Activated CD4-positive, alpha-beta memory T cell treated with anti-CD3 and anti-CD28 coated beads for 36 hours (primary cell): Measurements from ENCODE around the gene PCDHA8. TPM values are rescaled to one million over a fixed set of nuclear protein-coding genes. Genes with fewer than 3 reads are reported as not detected.
"Not testable (repeated sequence)": the region's sequence is repeated elsewhere in the genome, so short reads cannot be mapped to it uniquely, and the experiment has no call there.

Source experiments
- CTCF ChIA-PET: fragments of 350-600 bp; sonication (Branson Sonifier 250); formaldehyde crosslinking; loops from one replicate; lab custom pipeline; 2021; ENCODE audit warnings: antibody characterized with exemption, inconsistent platforms; lab: Charles Lee
- POLR2A ChIA-PET: fragments of 350-600 bp; sonication (Branson Sonifier 250); formaldehyde crosslinking; loops from one replicate; lab custom pipeline; 2021; ENCODE audit warnings: antibody characterized with exemption; lab: Charles Lee
- DNase-seq: peaks from one replicate; pipeline ENCODE4 v3.0.0-alpha.2; 2020
- H3K27ac Mint-ChIP-seq: one replicate; pipeline ENCODE4 v1.8.0; 2021; ENCODE audit warnings: mixed read lengths
- H3K27me3 Mint-ChIP-seq: one replicate; pipeline ENCODE4 v1.8.0; 2021; ENCODE audit warnings: mixed read lengths
- H3K36me3 Mint-ChIP-seq: one replicate; pipeline ENCODE4 v1.8.0; 2021; ENCODE audit warnings: mixed read lengths
- H3K4me1 Mint-ChIP-seq: one replicate; pipeline ENCODE4 v1.8.0; 2021; ENCODE audit warnings: low read depth, mixed read lengths
- H3K4me3 Mint-ChIP-seq: one replicate; pipeline ENCODE4 v1.8.0; 2021; ENCODE audit warnings: mild to moderate bottlenecking, mixed read lengths
- H3K9me3 Mint-ChIP-seq: one replicate; pipeline ENCODE4 v1.8.0; 2021; ENCODE audit warnings: mixed read lengths
- intact Hi-C: fragments of 100-400 bp; cut with micrococcal nuclease; formaldehyde crosslinking; loops from one replicate; pipeline ENCODE4 v1.15.1; 2023
- total RNA-seq, 2 experiments: library from RNA; stranded (reverse); gene quantifications; one replicate each; pipeline ENCODE4 v1.2.3, GENCODE V29; 2021

The PCDHA8 gene
- total RNA-seq, result not detected

GRCh38 chr5:140840978-140841962 lies at the start of gene PCDHA8:
TSS of gene PCDHA8 (plus strand) at chr5:140841187. CDS start at chr5:140841322, 135 bp downstream.
- no peak for DNase-seq
- ChIA-PET CTCF (interaction anchor here (0.7 to 1.1 kb wide), 4 partner anchors 13 to 126 kb away, joined by 3 read pairs; partner anchors contain the start of gene PCDHA6), POLR2A (interaction anchor here (0.6 kb wide), 1 partner anchor 11 kb away, joined by 3 read pairs; no protein-coding TSS in a partner anchor)
- intact Hi-C loops, result no loop called here
- Mint-ChIP-seq H3K4me3 (no peak within 1 kb of the TSS), H3K36me3 (peaks cover 5% of the 10 kb centered on the region), H3K27me3 (peaks cover 6% of the 10 kb centered on the region), H3K4me1 (no peaks in the 10 kb centered on the region), H3K27ac (no peak within 1 kb of the TSS), H3K9me3 (peaks cover 18% of the 10 kb centered on the region)

- H3K9me3 Mint-ChIP-seq, result peaks cover 32% of the 10 kb centered on the region
- H3K4me1 Mint-ChIP-seq, result no peaks in the 10 kb centered on the region
- H3K4me3 Mint-ChIP-seq, result no peak within 1 kb of the TSS
- no peak within 1 kb of the TSS for H3K27ac Mint-ChIP-seq
- DNase-seq, result no peak
- peaks cover 29% of the 10 kb centered on the region for H3K27me3 Mint-ChIP-seq
- intact Hi-C loops, result loop anchor here (10.0 kb wide), 1 partner anchor 70 kb away; the partner anchor contains the start of gene PCDHA11
- peaks cover 9% of the 10 kb centered on the region for H3K36me3 Mint-ChIP-seq
- CTCF ChIA-PET, result no interaction called here
- POLR2A ChIA-PET, result no interaction called here
These were observed 46.3 kb upstream of the PCDHA8 start, which contains the start of gene PCDHA2 for GRCh38 chr5:140794595-140795258. TSS of gene PCDHA2 (plus strand) at chr5:140794852.

GRCh38 chr5:140795259-140795641 lies 45.7 kb upstream of the PCDHA8 start:
- H3K27ac Mint-ChIP-seq, result no peak overlapping the region
- intact Hi-C loops, result loop anchor here (10.0 kb wide), 1 partner anchor 70 kb away; the partner anchor contains the start of gene PCDHA11
- peaks cover 8% of the 10 kb centered on the region for H3K36me3 Mint-ChIP-seq
- ChIA-PET POLR2A (no interaction called here), CTCF (no interaction called here)
- H3K4me1 Mint-ChIP-seq, result no peaks in the 10 kb centered on the region
- H3K27me3 Mint-ChIP-seq, result peaks cover 31% of the 10 kb centered on the region
- no peak overlapping the region for H3K4me3 Mint-ChIP-seq
- H3K9me3 Mint-ChIP-seq, result peaks cover 33% of the 10 kb centered on the region
- no peak for DNase-seq

GRCh38 chr5:140796072-140796717 lies 44.8 kb upstream of the PCDHA8 start:
- H3K36me3 Mint-ChIP-seq, H3K27ac Mint-ChIP-seq, POLR2A ChIA-PET, DNase-seq, H3K4me3 Mint-ChIP-seq, H3K4me1 Mint-ChIP-seq, CTCF ChIA-PET: not testable (repeated sequence)
- peaks cover 32% of the 10 kb centered on the region for H3K27me3 Mint-ChIP-seq
- H3K9me3 Mint-ChIP-seq, result peaks cover 36% of the 10 kb centered on the region
- intact Hi-C loops, result loop anchor here (10.0 kb wide), 1 partner anchor 69 kb away; the partner anchor contains the start of gene PCDHA11

- CTCF ChIA-PET, result no interaction called here
- H3K36me3 Mint-ChIP-seq, result peaks cover 8% of the 10 kb centered on the region
- no peak overlapping the region for H3K27ac Mint-ChIP-seq
- H3K9me3 Mint-ChIP-seq, result peaks cover 41% of the 10 kb centered on the region
- POLR2A ChIA-PET, result no interaction called here
- no peaks in the 10 kb centered on the region for H3K4me1 Mint-ChIP-seq
- no peak overlapping the region for H3K4me3 Mint-ChIP-seq
- H3K27me3 Mint-ChIP-seq, result peaks cover 32% of the 10 kb centered on the region
- DNase-seq, result no peak
- intact Hi-C loops, result loop anchor here (10.0 kb wide), 1 partner anchor 68 kb away; the partner anchor contains the start of gene PCDHA11
These were observed 44.3 kb upstream of the PCDHA8 start for GRCh38 chr5:140796718-140797095.

GRCh38 chr5:140800816-140801493 lies 40.0 kb upstream of the PCDHA8 start, which contains the start of gene PCDHA3:
TSS of gene PCDHA3 (plus strand) at chr5:140801057.
- Mint-ChIP-seq H3K9me3 (peaks cover 36% of the 10 kb centered on the region), H3K4me3 (no peak within 1 kb of the TSS), H3K36me3 (peaks cover 7% of the 10 kb centered on the region), H3K4me1 (no peaks in the 10 kb centered on the region), H3K27ac (no peak within 1 kb of the TSS), H3K27me3 (peaks cover 22% of the 10 kb centered on the region)
- ChIA-PET CTCF (no interaction called here), POLR2A (no interaction called here)
- intact Hi-C loops, result no loop called here
- DNase-seq, result no peak

- Mint-ChIP-seq H3K4me1 (no peaks in the 10 kb centered on the region), H3K4me3 (no peak overlapping the region), H3K27ac (no peak overlapping the region), H3K9me3 (peaks cover 36% of the 10 kb centered on the region), H3K36me3 (peaks cover 8% of the 10 kb centered on the region), H3K27me3 (peaks cover 22% of the 10 kb centered on the region)
- intact Hi-C loops, result no loop called here
- CTCF ChIA-PET, result no interaction called here
- POLR2A ChIA-PET, result no interaction called here
- DNase-seq, result no peak
These were observed 39.5 kb upstream of the PCDHA8 start for GRCh38 chr5:140801494-140801841.

GRCh38 chr5:140802381-140802780 lies 38.6 kb upstream of the PCDHA8 start:
- Mint-ChIP-seq H3K27me3 (peaks cover 26% of the 10 kb centered on the region), H3K9me3 (peaks cover 38% of the 10 kb centered on the region), H3K36me3 (peaks cover 10% of the 10 kb centered on the region)
- H3K4me1 Mint-ChIP-seq, H3K27ac Mint-ChIP-seq, CTCF ChIA-PET, POLR2A ChIA-PET, H3K4me3 Mint-ChIP-seq, intact Hi-C loops, DNase-seq: not testable (repeated sequence)

GRCh38 chr5:140802781-140803271 lies 38.2 kb upstream of the PCDHA8 start:
- CTCF ChIA-PET, result no interaction called here

GRCh38 chr5:140806834-140807775 lies 33.9 kb upstream of the PCDHA8 start, which contains the start of gene PCDHA4:
TSS of gene PCDHA4 (plus strand) at chr5:140807068.
- peak; percentile 32 for DNase-seq
- Mint-ChIP-seq H3K9me3 (peaks cover 39% of the 10 kb centered on the region), H3K27me3 (peaks cover 12% of the 10 kb centered on the region), H3K27ac (no peak within 1 kb of the TSS), H3K4me1 (no peaks in the 10 kb centered on the region), H3K36me3 (peaks cover 16% of the 10 kb centered on the region), H3K4me3 (no peak within 1 kb of the TSS)
- ChIA-PET POLR2A (no interaction called here), CTCF (interaction anchor here (0.5 to 2.9 kb wide), 5 partner anchors 10 to 338 kb away, joined by 3 to 11 read pairs (median 3); partner anchors contain the start of gene PCDHA1)
- intact Hi-C loops, result no loop called here

More at GRCh38 chr5:140802781-140803271, 38.2 kb upstream of the PCDHA8 start:
- Mint-ChIP-seq H3K27ac (no peak overlapping the region), H3K27me3 (peaks cover 26% of the 10 kb centered on the region), H3K4me3 (no peak overlapping the region), H3K4me1 (no peaks in the 10 kb centered on the region), H3K9me3 (peaks cover 41% of the 10 kb centered on the region), H3K36me3 (peaks cover 14% of the 10 kb centered on the region)
- no peak for DNase-seq
- intact Hi-C loops, result no loop called here
- POLR2A ChIA-PET, result no interaction called here
